GM20000 (cell line): ENCODE results near the gene ELP4.
A peak's percentile ranks its signal among the peaks of the same experiment; 100 is the strongest.

ENCODE experiments used
- DNase-seq: peaks from one replicate; pipeline ENCODE4 v3.0.0; 2012; ENCODE audit warnings: low spot score
- CTCF ChIP-seq: IDR thresholded peaks from 2 replicates; pipeline ENCODE4 v1.5.1; 2012; ENCODE audit warnings: mild to moderate bottlenecking, control low read depth; ENCODE audit errors: extremely low read depth, missing control alignments

Gene ELP4

DNA sequence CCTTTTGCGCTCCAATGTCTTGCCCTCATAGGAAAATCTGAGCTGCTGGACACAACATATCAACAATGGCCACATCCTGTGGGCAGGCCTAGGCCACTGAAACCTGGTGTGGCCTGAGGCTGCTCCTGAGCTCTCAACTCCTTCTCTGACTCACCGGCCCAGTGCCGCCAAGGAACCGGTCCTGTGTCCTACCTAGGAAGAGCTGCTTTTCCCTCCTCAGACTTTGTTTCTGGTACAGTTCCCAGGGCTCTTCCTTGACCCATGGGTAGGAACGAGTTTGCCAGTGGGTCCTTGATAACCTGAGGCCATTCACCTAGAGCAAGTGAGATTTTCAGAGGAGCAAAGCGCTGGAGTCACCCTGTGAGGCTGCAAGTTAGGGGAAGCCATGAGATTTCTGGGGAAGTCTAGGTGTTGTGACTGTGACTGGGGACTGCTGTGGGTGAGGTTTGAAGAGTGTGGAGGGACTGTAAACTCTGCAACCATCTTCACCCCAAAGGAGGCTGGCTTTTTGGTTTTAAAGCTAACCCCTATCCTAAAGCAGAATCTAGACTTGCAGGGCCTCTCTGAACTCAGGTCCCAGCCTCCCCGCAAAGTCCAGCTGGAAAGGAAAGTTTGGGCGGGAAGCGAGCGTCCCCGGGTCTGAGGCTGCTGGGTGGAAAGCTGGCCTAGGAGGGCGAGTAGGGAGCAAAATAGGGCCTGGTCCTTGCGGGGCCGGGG, 313.5 kb downstream of the ELP4 start:
- no peak for DNase-seq
- TF ChIP-seq CTCF = no peak

DNA sequence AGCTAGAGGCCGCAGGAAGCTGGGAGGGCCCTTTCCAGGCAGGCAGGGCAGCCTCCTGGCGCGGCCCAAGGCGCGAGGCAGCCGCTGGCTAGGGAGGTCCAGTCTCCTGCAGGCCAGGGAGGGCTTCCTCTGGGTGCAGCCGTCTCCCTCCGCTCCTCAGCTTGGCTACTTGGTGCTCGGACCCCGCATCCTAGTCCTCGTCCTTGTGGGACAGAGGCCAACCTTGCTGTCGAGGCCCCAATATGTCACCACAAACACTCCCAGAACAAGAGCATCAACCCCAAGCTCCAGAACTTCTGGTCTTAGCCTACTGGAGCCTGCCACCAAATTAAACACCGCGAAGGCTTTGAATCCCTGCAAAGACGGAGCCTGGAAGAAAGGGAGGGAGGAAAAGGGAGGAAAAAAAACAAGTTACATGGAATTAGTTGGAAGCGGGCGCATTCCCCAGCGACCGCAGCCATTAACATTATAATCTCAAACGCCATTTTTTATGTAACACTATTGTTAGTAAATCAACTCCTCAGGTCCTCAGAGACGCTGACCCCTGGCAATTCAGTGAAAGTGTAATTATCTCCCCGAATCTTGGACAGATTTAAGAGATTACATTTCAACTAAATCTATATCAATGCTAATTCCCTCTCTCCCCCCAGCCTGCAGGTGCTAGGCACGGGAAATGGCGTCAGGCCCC, 314.2 kb downstream of the ELP4 start:
- no peak for TF ChIP-seq CTCF
- no peak for DNase-seq

DNA sequence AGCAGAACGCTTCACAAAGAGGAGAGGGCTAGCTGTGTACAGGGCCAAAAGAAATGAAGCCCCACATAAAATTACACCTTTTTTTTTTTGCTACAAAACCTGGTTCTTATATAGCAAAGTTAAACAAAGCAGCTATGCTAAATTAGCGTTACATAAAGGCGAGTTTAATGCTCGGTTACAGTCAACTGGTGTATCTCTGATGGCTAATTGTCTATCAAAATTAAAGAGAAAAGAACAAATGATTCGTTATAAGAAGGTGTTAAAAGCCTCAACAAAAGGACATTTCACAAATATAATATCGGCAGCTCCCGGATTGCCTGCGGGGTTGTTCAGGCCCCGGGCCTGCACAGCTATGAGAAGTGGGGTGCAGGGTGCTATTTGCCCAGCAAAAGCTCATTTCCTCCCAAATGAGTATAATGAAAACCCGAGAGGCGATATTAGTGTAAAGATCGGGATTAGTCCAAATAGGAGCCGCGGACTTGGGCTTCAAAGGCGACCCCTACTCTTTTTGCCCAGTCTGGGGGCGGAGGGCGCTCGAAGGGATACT, 314.8 kb downstream of the ELP4 start:
- no peak for DNase-seq
- no peak for TF ChIP-seq CTCF

GRCh38 chr11:31824879-31825837, 315.6 kb downstream of the ELP4 start:
- no peak for TF ChIP-seq CTCF
- peak; percentile 35 for DNase-seq

- peak; percentile 31 for DNase-seq
- no peak for TF ChIP-seq CTCF
Observed at GRCh38 chr11:31825838-31826484, 316.4 kb downstream of the ELP4 start.

DNA sequence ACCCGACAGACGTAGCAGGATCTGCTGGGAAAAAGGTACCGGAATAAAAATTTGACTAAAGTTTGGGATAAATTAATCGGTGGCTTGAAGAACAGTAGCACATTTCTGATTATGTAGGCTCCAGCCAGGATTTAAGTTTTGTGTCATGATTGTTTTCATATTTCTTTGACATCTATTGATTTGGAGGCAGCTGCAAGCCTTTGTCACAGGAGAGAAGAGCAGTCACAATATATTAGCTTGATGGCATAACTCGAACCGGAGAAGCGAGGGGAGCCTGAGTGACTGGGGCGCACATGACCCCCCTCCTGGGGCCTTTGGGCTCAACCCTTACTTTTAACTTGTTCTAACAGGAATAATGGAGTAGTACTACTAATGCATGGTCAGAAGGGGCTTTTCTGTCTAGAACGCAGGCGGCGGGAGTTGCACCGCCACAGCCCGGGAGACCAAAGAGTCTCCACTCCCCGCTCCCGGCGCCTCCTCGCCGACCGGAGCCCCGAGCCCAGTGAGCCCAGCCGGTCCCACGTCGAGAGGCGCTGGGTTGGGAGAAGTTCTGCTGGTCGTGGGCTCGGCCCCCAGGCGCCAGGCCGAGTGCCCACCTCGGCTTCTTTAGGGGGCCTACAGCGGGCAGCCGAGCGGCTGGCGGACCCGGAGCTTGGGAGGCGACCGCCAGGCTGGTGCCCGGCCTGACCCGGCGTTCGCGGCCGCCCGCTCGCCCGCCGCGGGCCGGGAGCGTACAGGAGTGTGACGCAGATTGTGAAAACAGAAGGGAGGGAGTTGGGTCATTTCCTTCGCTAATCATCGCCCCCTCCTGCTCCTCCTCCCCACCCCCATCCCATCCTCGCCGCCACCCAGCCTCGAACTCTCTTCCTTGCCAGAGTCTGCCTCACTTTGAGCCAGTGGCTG, 317.2 kb downstream of the ELP4 start:
- TF ChIP-seq CTCF = no peak
- peak; percentile 30 for DNase-seq
